H9 (cell line): ENCODE results near the gene GFRA1. TPM values are rescaled to one million over a fixed set of nuclear protein-coding genes. Genes with fewer than 3 reads are reported as not detected.

Experiments
- DNase-seq: peaks from one replicate; pipeline ENCODE4 v3.0.0-alpha.2; 2017
- H2AFZ ChIP-seq: one replicate; pipeline ENCODE4 v1.6.1; 2013; ENCODE audit warnings: mild to moderate bottlenecking, low read length, control low read depth, moderate library complexity
- H2AK5ac ChIP-seq: 2 replicates; pipeline ENCODE4 v1.6.1; 2013; ENCODE audit warnings: low read length, control low read depth, mixed read lengths; ENCODE audit not compliant: insufficient read length
- H2BK120ac ChIP-seq: one replicate; pipeline ENCODE4 v1.6.1; 2013; ENCODE audit warnings: low read depth, mild to moderate bottlenecking, low read length, control low read depth, inconsistent platforms; ENCODE audit not compliant: poor library complexity, severe bottlenecking
- H2BK12ac ChIP-seq: 2 replicates; pipeline ENCODE4 v1.6.1; 2013; ENCODE audit warnings: low read length, control low read depth, mixed read lengths, low read depth; ENCODE audit not compliant: insufficient read length
- H2BK15ac ChIP-seq: 2 replicates; pipeline ENCODE4 v1.6.1; 2013; ENCODE audit warnings: low read depth, low read length, control low read depth
- H2BK20ac ChIP-seq: one replicate; pipeline ENCODE4 v1.6.1; 2013; ENCODE audit warnings: low read depth, mild to moderate bottlenecking, low read length, control low read depth, inconsistent platforms; ENCODE audit not compliant: poor library complexity, severe bottlenecking
- H2BK5ac ChIP-seq: 2 replicates; pipeline ENCODE4 v1.6.1; 2013; ENCODE audit warnings: low read length, control low read depth, mixed read lengths; ENCODE audit not compliant: insufficient read length
- H3K14ac ChIP-seq: 2 replicates; pipeline ENCODE4 v1.6.1; 2013; ENCODE audit warnings: low read length, control low read depth; ENCODE audit not compliant: insufficient read depth
- H3K18ac ChIP-seq: 2 replicates; pipeline ENCODE4 v1.6.1; 2013; ENCODE audit warnings: low read depth, mild to moderate bottlenecking, mixed read lengths, low read length, control low read depth; ENCODE audit not compliant: insufficient read length
- H3K23ac ChIP-seq: 2 replicates; pipeline ENCODE4 v1.6.1; 2013; ENCODE audit warnings: low read length, control low read depth, mixed read lengths, low read depth; ENCODE audit not compliant: insufficient read length
- H3K23me2 ChIP-seq: 2 replicates; pipeline ENCODE4 v1.6.1; 2013; ENCODE audit warnings: low read depth, mild to moderate bottlenecking, mixed read lengths, low read length, control low read depth; ENCODE audit not compliant: insufficient read length, poor library complexity, severe bottlenecking
- H3K27ac ChIP-seq: 2 replicates; pipeline ENCODE4 v1.5.1; 2013; ENCODE audit warnings: low read length, control low read depth, mixed read lengths, low read depth; ENCODE audit not compliant: insufficient read length
- H3K27me3 ChIP-seq: 2 replicates; pipeline ENCODE4 v1.6.1; 2013; ENCODE audit warnings: low read length, control low read depth, inconsistent platforms; ENCODE audit not compliant: insufficient read depth
- H3K4ac ChIP-seq: 2 replicates; pipeline ENCODE4 v1.6.1; 2013; ENCODE audit warnings: low read depth, mild to moderate bottlenecking, control low read depth, inconsistent platforms, low read length, moderate library complexity
- H3K4me1 ChIP-seq: 2 replicates; pipeline ENCODE4 v1.6.1; 2013; ENCODE audit warnings: low read length, control low read depth, inconsistent platforms; ENCODE audit not compliant: insufficient read depth
- H3K4me2 ChIP-seq: 2 replicates; pipeline ENCODE4 v1.6.1; 2013; ENCODE audit warnings: low read length, control low read depth, mixed read lengths; ENCODE audit not compliant: insufficient read length, insufficient read depth
- H3K56ac ChIP-seq: 2 replicates; pipeline ENCODE4 v1.6.1; 2013; ENCODE audit warnings: low read depth, mild to moderate bottlenecking, mixed read lengths, low read length, control low read depth; ENCODE audit not compliant: insufficient read length
- H3K79me1 ChIP-seq: 2 replicates; pipeline ENCODE4 v1.6.1; 2013; ENCODE audit warnings: low read depth, mild to moderate bottlenecking, moderate library complexity, low read length, control low read depth, inconsistent platforms; ENCODE audit not compliant: insufficient read depth, poor library complexity, severe bottlenecking
- H3K79me2 ChIP-seq: 2 replicates; pipeline ENCODE4 v1.6.1; 2013; ENCODE audit warnings: low read length, control low read depth, inconsistent platforms; ENCODE audit not compliant: insufficient read depth
- H3K9ac ChIP-seq: 2 replicates; pipeline ENCODE4 v1.6.1; 2013; ENCODE audit warnings: low read length, control low read depth, mixed read lengths; ENCODE audit not compliant: insufficient read length; ENCODE audit errors: extremely low read depth
- H3K9me3 ChIP-seq: one replicate; pipeline ENCODE4 v1.6.1; 2013; ENCODE audit warnings: low read depth, low read length, inconsistent platforms; ENCODE audit not compliant: control insufficient read depth
- H3T11ph ChIP-seq: one replicate; pipeline ENCODE4 v1.6.1; 2013; ENCODE audit warnings: mild to moderate bottlenecking, low read length, control low read depth, inconsistent platforms
- H4K20me1 ChIP-seq: one replicate; pipeline ENCODE4 v1.6.1; 2013; ENCODE audit not compliant: control insufficient read depth, insufficient read length, insufficient read depth
- H4K5ac ChIP-seq: 2 replicates; pipeline ENCODE4 v1.6.1; 2013; ENCODE audit warnings: low read depth, mild to moderate bottlenecking, mixed read lengths, low read length, control low read depth; ENCODE audit not compliant: insufficient read length
- H4K8ac ChIP-seq: replicated peaks from 2 replicates; pipeline ENCODE4 v1.6.1; 2013; ENCODE audit warnings: low read length, control low read depth, mixed read lengths, low read depth; ENCODE audit not compliant: insufficient read length
- H4K91ac ChIP-seq: 2 replicates; pipeline ENCODE4 v1.6.1; 2013; ENCODE audit warnings: low read depth, mild to moderate bottlenecking, moderate library complexity, mixed read lengths, low read length, control low read depth; ENCODE audit not compliant: insufficient read length
- H3K27ac Mint-ChIP-seq, 3 experiments: 2 replicates in 2 of 3; 3 replicates in 1 of 3; pipeline ENCODE4 v1.8.0; 2020 to 2021; ENCODE audit warnings: mixed read lengths in 3 of 3, mild to moderate bottlenecking in 1 of 3, moderate library complexity in 1 of 3
- H3K27me3 Mint-ChIP-seq: 2 replicates; pipeline ENCODE4 v1.8.0; 2021; ENCODE audit warnings: low read depth, mild to moderate bottlenecking, moderate library complexity, mixed read lengths
- H3K36me3 Mint-ChIP-seq, 3 experiments: 2 replicates in 2 of 3; 3 replicates in 1 of 3; pipeline ENCODE4 v1.8.0; 2020 to 2021; ENCODE audit warnings: low read depth in 3 of 3, mixed read lengths in 3 of 3; ENCODE audit not compliant: insufficient read depth in 1 of 3
- H3K4me1 Mint-ChIP-seq, 2 experiments: 2 replicates each; pipeline ENCODE4 v1.8.0; 2020; ENCODE audit warnings: mixed read lengths in 2 of 2
- H3K4me3 Mint-ChIP-seq, 2 experiments: 2 replicates in 1 of 2; 3 replicates in 1 of 2; pipeline ENCODE4 v1.8.0; 2020 to 2021; ENCODE audit warnings: mild to moderate bottlenecking in 2 of 2, mixed read lengths in 2 of 2, moderate library complexity in 1 of 2
- H3K9me3 Mint-ChIP-seq, 2 experiments: 2 replicates in 1 of 2; 3 replicates in 1 of 2; pipeline ENCODE4 v1.8.0; 2020; ENCODE audit warnings: mild to moderate bottlenecking in 2 of 2, mixed read lengths in 2 of 2, moderate library complexity in 1 of 2
- WGBS: extraction: QIAGEN DNeasy Blood & Tissue Kit; methylation state at CpG from one replicate; pipeline ENCODE4 v1.1.7; 2013; ENCODE audit warnings: missing lambda C conversion rate, low lambda C conversion rate, mixed read lengths; ENCODE audit not compliant: insufficient read length; ENCODE audit errors: extremely low coverage; 5-methylcytosine and 5-hydroxymethylcytosine counted together
- total RNA-seq: library from RNA; stranded (reverse); gene quantifications from 2 replicates; pipeline ENCODE4 v1.2.1, GENCODE V29; 2021
- TF ChIP-seq, protein P1 (sequence below): fragments of 200-600 bp; sonication (generic); conservative IDR thresholded peaks from 3 replicates; pipeline ENCODE4 v1.8.0; 2021; ENCODE audit warnings: antibody characterized with exemption, mild to moderate bottlenecking

Gene GFRA1
- total RNA-seq, 1 experiment from 2014 or later: 0.24 TPM

DNA sequence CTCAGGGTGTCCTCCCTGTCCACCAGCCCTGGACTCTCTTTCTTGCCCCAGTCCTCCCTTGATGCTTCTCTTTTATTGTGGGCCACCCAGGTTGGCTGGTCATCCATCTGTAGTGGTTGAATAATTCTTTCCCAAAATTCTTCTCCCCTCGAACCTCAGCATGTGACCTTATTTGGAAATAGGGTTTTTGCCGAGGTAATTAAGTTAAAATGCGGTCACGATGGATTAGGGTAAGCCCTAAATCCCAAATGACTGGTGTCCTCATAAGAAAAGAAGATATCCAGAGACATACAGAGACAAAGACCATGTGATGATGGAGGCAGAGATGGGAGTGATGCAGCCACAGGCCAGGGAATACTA is 74.3 kb downstream of the GFRA1 start:
- no peak overlapping the region for H3K18ac ChIP-seq
- no peaks in the 10 kb centered on the region for H3K79me1 ChIP-seq
- no peaks in the 10 kb centered on the region for H3K4me1 ChIP-seq
- no peaks in the 10 kb centered on the region for H4K20me1 ChIP-seq
- no peak overlapping the region for H4K91ac ChIP-seq
- no peak overlapping the region for H3K9ac ChIP-seq
- no peak overlapping the region for H3K23ac ChIP-seq
- TF ChIP-seq, protein P1, sequence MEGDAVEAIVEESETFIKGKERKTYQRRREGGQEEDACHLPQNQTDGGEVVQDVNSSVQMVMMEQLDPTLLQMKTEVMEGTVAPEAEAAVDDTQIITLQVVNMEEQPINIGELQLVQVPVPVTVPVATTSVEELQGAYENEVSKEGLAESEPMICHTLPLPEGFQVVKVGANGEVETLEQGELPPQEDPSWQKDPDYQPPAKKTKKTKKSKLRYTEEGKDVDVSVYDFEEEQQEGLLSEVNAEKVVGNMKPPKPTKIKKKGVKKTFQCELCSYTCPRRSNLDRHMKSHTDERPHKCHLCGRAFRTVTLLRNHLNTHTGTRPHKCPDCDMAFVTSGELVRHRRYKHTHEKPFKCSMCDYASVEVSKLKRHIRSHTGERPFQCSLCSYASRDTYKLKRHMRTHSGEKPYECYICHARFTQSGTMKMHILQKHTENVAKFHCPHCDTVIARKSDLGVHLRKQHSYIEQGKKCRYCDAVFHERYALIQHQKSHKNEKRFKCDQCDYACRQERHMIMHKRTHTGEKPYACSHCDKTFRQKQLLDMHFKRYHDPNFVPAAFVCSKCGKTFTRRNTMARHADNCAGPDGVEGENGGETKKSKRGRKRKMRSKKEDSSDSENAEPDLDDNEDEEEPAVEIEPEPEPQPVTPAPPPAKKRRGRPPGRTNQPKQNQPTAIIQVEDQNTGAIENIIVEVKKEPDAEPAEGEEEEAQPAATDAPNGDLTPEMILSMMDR: no peak
- H3K23me2 ChIP-seq: no peaks in the 10 kb centered on the region
- no peak overlapping the region for H2BK12ac ChIP-seq
- H3K4me3 Mint-ChIP-seq: no peak overlapping the region
- no peak overlapping the region for H3T11ph ChIP-seq
- no peak overlapping the region for H3K14ac ChIP-seq
- no peaks in the 10 kb centered on the region for H3K27me3 ChIP-seq
- no peak overlapping the region for H4K8ac ChIP-seq
- DNase-seq: peak; percentile 2
- no peak overlapping the region for H2BK20ac ChIP-seq
- H3K4me1 Mint-ChIP-seq: peaks cover 22 to 23% of the 10 kb centered on the region in 2 experiments
- H3K4me2 ChIP-seq: no peak overlapping the region
- H3K27ac ChIP-seq: no peak overlapping the region
- H3K36me3 Mint-ChIP-seq: peaks cover 2 to 14% (median 5%) of the 10 kb centered on the region in 3 experiments; a peak in 6 of 7 replicates
- WGBS: no CpG with 5 or more reads among the region's 4 CpGs
- H3K9me3 ChIP-seq: no peaks in the 10 kb centered on the region
- H2BK5ac ChIP-seq: no peak overlapping the region
- H2AK5ac ChIP-seq: no peak overlapping the region
- no peak overlapping the region for H2BK120ac ChIP-seq
- peaks cover 8% of the 10 kb centered on the region for H3K27me3 Mint-ChIP-seq
- H3K4ac ChIP-seq: no peak overlapping the region
- H3K56ac ChIP-seq: no peak overlapping the region
- H3K9me3 Mint-ChIP-seq: peaks cover 14% of the 10 kb centered on the region in 2 experiments
- no peak overlapping the region for H2BK15ac ChIP-seq
- H3K79me2 ChIP-seq: no peaks in the 10 kb centered on the region
- no peak overlapping the region; a peak in 1 of 7 replicates for H3K27ac Mint-ChIP-seq
- no peak overlapping the region for H2AFZ ChIP-seq
- no peak overlapping the region for H4K5ac ChIP-seq
